Right lobe of liver (tissue), 6 donors: ENCODE data around the gene KIRREL2. TPM values are rescaled to one million over a fixed set of nuclear protein-coding genes. Genes with fewer than 3 reads are reported as not detected.
"Not testable (repeated sequence)": the region's sequence is repeated elsewhere in the genome, so short reads cannot be mapped to it uniquely, and the experiment has no call there.

Source experiments
- ATAC-seq, 4 donors: fragments of 200-7000 bp; cut with Tn5 transposase; one replicate each; pipeline ENCODE4 v1.9.1; 2020; ENCODE audit warnings: mild to moderate bottlenecking in 4 of 4, moderate library complexity in 4 of 4
- DNase-seq, 3 donors: peaks; one replicate each; pipeline ENCODE4 v3.0.0-alpha.2; 2020
- H3K27ac ChIP-seq, 3 donors: fragments of 200-600 bp; one replicate each; pipeline ENCODE4 v1.8.0; 2022
- H3K27me3 ChIP-seq, 2 donors: fragments of 200-600 bp; one replicate each; pipeline ENCODE4 v1.8.0; 2022
- H3K36me3 ChIP-seq, 4 donors: fragments of 200-600 bp; sonication (generic) in 1 of 4; one replicate each; pipeline versions ENCODE4 v1.5.1 to v1.8.0; 2017 to 2022; ENCODE audit warnings: control low read depth in 1 of 4
- H3K4me1 ChIP-seq, 4 donors: fragments of 200-600 bp; sonication (generic) in 1 of 4; one replicate each; pipeline versions ENCODE4 v1.5.1 to v1.8.0; 2017 to 2022; ENCODE audit warnings: control low read depth in 1 of 4
- H3K4me3 ChIP-seq, 3 donors: fragments of 200-600 bp; one replicate each; pipeline ENCODE4 v1.8.0; 2022
- H3K9me3 ChIP-seq, 4 donors: fragments of 200-600 bp; sonication (generic) in 1 of 4; one replicate each; pipeline versions ENCODE4 v1.5.1 to v1.8.0; 2017 to 2022; ENCODE audit warnings: control low read depth in 1 of 4
- CTCF ChIP-seq, 4 donors: fragments of 200-600 bp in 3 of 4; fragments of 450-650 bp in 1 of 4; IDR thresholded peaks; one replicate each; pipeline versions ENCODE4 v1.5.1 to v1.8.0; 2016 to 2022; ENCODE audit warnings: antibody characterized with exemption in 4 of 4, mild to moderate bottlenecking in 2 of 4
- POLR2A ChIP-seq: fragments of 450-650 bp; IDR thresholded peaks from one replicate; pipeline ENCODE4 v1.6.1; 2017; ENCODE audit warnings: antibody characterized with exemption, mild to moderate bottlenecking
- WGBS: methylation state at CpG from one replicate; pipeline ENCODE4 v1.1.6; 2018; ENCODE audit warnings: low coverage, low lambda C conversion rate; ENCODE audit not compliant: insufficient coverage; ENCODE audit errors: missing lambda C conversion rate; 5-methylcytosine and 5-hydroxymethylcytosine counted together
- intact Hi-C, 2 donors: fragments of 100-400 bp; cut with DNase I; formaldehyde crosslinking; loops; one replicate each; pipeline versions ENCODE4 v1.11.2 to v1.14.1; 2022
- total RNA-seq, 6 experiments: library from RNA; depleted of rRNA in 2 of 6; stranded (reverse); fragments of >200 nt in 2 of 6; fragmentation: NEBNext Ultra II Directional in 3 of 6; extraction: Animal tissue kit (Norgen Biotek cat#: 25700) in 3 of 6; gene quantifications; one replicate each; pipeline versions ENCODE4 v1.1.0 to v1.2.4, GENCODE V29; 2016 to 2023
- donor health status: DM: no; HTN: yes; CAD: no.
- donor health status: DM: no; HTN: no; CAD: no.
- donor health status: DM: no; HTN: no; CAD: no.
- donor health status: DM: no; HTN: yes; CAD: no.
- donor health status: DM: no; HTN: yes; CAD: no.

Gene KIRREL2
- total RNA-seq, 6 experiments from 2014 or later: not detected

DNA sequence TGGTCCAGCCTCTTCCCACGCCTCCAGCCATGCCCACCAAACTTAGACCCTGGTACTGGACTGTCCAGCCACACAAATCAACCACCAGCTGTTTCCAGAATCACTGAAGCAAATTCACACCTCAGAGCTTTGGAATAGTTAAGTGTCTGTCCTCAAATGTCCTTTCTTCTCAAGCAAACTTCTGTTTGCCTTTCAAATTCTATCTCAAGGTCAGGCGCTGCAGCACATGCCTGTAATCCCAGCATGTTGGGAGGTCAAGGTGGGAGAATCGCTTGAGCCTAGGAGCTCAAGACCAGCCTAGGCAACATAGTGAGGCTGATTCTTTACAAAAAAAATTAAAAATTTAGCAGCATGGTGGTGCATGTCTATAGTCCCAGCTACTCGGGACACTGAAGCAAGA lies 24.7 kb upstream of the KIRREL2 start:
- no peak for TF ChIP-seq CTCF (IDR thresholded peaks at IDR 0.05)
- no peak for TF ChIP-seq POLR2A
- Histone ChIP-seq H3K4me1 (no peaks in the 10 kb centered on the region), H3K9me3 (no peaks in the 10 kb centered on the region), H3K27me3 (no peaks in the 10 kb centered on the region), H3K4me3 (no peak overlapping the region), H3K27ac (no peak overlapping the region), H3K36me3 (no peaks in the 10 kb centered on the region)
- ATAC-seq (no peak), DNase-seq (no peak)
- WGBS: 51% methylated on average over 3 of the region's 4 CpGs
- intact Hi-C loops: loop anchor here in 1 of 2 donors (10.0 kb wide), 1 partner anchor 137 kb away; no protein-coding TSS in a partner anchor

DNA sequence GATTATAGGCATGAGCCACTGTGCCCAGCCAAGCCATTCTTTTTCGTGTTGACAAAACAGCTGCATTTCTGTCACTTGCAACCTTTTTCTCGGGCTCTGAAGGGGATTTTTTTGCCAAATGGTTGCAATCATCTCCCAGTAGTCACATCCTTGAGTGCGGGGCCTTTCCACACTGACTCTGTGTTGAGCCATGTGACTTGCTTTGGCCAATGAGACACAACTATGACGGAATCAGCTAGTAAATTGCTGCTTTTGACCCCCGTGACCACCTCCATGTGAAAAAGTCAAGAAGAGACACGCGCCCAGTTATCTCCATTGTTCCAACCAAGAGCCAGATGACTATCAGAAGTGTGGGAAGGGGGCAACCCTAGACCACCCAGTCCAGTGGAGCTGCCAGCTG lies 22.7 kb upstream of the KIRREL2 start:
- Histone ChIP-seq H3K27me3 (no peaks in the 10 kb centered on the region), H3K36me3 (no peaks in the 10 kb centered on the region), H3K4me3 (no peak overlapping the region), H3K27ac (no peak overlapping the region), H3K9me3 (no peaks in the 10 kb centered on the region), H3K4me1 (no peaks in the 10 kb centered on the region)
- TF ChIP-seq POLR2A: no peak
- TF ChIP-seq CTCF (IDR thresholded peaks at IDR 0.05): no peak
- ATAC-seq: no peak
- DNase-seq: no peak
- intact Hi-C loops: loop anchor here in 1 of 2 donors (10.0 kb wide), 1 partner anchor 139 kb away; no protein-coding TSS in a partner anchor
- 50% methylated on average over 7 of the region's 7 CpGs for WGBS

- not testable (repeated sequence) for H3K4me1 ChIP-seq, H3K27me3 ChIP-seq, H3K9me3 ChIP-seq, DNase-seq, H3K4me3 ChIP-seq, H3K36me3 ChIP-seq, H3K27ac ChIP-seq, ATAC-seq
- intact Hi-C loops: loop anchor here in 1 of 2 donors (10.0 kb wide), 1 partner anchor 141 kb away; no protein-coding TSS in a partner anchor
- 45% methylated on average over 10 of the region's 11 CpGs for WGBS
Measured at GRCh38 chr19:35836096-35836495, 20.6 kb upstream of the KIRREL2 start.

GRCh38 chr19:35841961-35842595 lies 14.6 kb upstream of the KIRREL2 start:
- peaks cover 5 to 21% of the 10 kb centered on the region in 2 donors for H3K27me3 ChIP-seq
- no peak overlapping the region for H3K4me3 ChIP-seq
- no peak overlapping the region for H3K27ac ChIP-seq
- intact Hi-C loops: no loop called here
- WGBS: 81% methylated on average over 5 of the region's 13 CpGs
- TF ChIP-seq CTCF (IDR thresholded peaks at IDR 0.05) (no peak), POLR2A (no peak)
- H3K4me1 ChIP-seq: no peaks in the 10 kb centered on the region
- ATAC-seq (no peak), DNase-seq (no peak)
- no peaks in the 10 kb centered on the region for H3K36me3 ChIP-seq
- H3K9me3 ChIP-seq: no peaks in the 10 kb centered on the region

DNA sequence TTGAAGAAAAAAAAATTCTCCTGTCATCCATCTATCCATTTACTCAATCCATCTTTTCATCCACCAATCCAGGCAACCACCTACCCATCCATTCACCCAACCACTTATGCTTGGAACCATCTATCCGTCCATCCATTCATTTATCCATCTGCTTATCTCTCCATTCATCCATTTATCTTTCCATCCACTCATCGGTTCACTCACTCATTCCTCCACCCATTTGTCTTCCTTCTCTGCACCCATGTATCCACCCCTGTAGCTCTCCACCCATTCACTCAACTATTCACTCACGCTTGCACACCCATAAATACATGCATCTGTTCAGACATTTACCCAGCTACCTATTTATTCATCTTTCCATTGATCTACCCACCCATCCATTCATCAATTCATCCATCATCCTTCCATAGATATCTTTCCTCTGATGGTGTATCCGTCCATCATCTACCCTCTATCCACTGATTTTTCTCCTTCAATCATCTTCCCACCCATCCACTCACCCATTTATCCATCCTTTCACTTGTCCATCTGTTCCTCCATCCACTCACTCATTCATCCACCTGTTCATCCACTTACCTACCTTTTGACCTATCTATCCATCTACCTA lies 13.9 kb upstream of the KIRREL2 start:
- DNase-seq: no peak
- Histone ChIP-seq H3K36me3 (no peaks in the 10 kb centered on the region), H3K27ac (no peak overlapping the region), H3K9me3 (no peaks in the 10 kb centered on the region), H3K4me3 (no peak overlapping the region), H3K27me3 (peaks cover 5 to 21% of the 10 kb centered on the region in 2 donors), H3K4me1 (no peaks in the 10 kb centered on the region)
- TF ChIP-seq CTCF (IDR thresholded peaks at IDR 0.05): no peak
- no peak for TF ChIP-seq POLR2A
- 62% methylated on average over 4 of the region's 4 CpGs for WGBS
- no peak for ATAC-seq
- intact Hi-C loops: no loop called here
